ENCODE data around the gene CFAP57.

Gene CFAP57

GRCh38 chr1:43229826-43230780 is 58.0 kb downstream of the CFAP57 start:
- no peak for DNase-seq

- DNase-seq, result no peak
Measured at GRCh38 chr1:43232074-43232473, 59.9 kb downstream of the CFAP57 start.

- DNase-seq, result no peak
Measured at GRCh38 chr1:43232482-43232881, 60.4 kb downstream of the CFAP57 start.

GRCh38 chr1:43233631-43234030 is 61.5 kb downstream of the CFAP57 start:
- DNase-seq, result no peak

GRCh38 chr1:43234267-43234666 is 62.1 kb downstream of the CFAP57 start:
- DNase-seq, result no peak

- no peak for DNase-seq
Measured at GRCh38 chr1:43235040-43235439, 62.9 kb downstream of the CFAP57 start.

- DNase-seq, result no peak
Measured at GRCh38 chr1:43235451-43236121, 63.5 kb downstream of the CFAP57 start.

GRCh38 chr1:43237121-43237520 is 65.0 kb downstream of the CFAP57 start:
- no peak for DNase-seq

- peak; percentile 24 for DNase-seq
Measured at GRCh38 chr1:43238085-43238484, 66.0 kb downstream of the CFAP57 start.

- no peak for DNase-seq
Measured at GRCh38 chr1:43238991-43239469, 66.9 kb downstream of the CFAP57 start.

GRCh38 chr1:43239484-43239883 is 67.4 kb downstream of the CFAP57 start:
- peak in 1 of 2 donors; percentile 1 for DNase-seq

GRCh38 chr1:43241413-43241836 is 69.3 kb downstream of the CFAP57 start:
- DNase-seq, result no peak

- no peak for DNase-seq
Measured at GRCh38 chr1:43243299-43243698, 71.2 kb downstream of the CFAP57 start.

- DNase-seq, result no peak
Measured at GRCh38 chr1:43246466-43247213, 74.5 kb downstream of the CFAP57 start.

- no peak for DNase-seq
Measured at GRCh38 chr1:43247256-43247921, 75.3 kb downstream of the CFAP57 start.

- no peak for DNase-seq
Measured at GRCh38 chr1:43250351-43250761, 78.2 kb downstream of the CFAP57 start.

- no peak for DNase-seq
Measured at GRCh38 chr1:43251024-43251423, 78.9 kb downstream of the CFAP57 start.

- DNase-seq, result no peak
Measured at GRCh38 chr1:43252225-43252624, 80.1 kb downstream of the CFAP57 start.

GRCh38 chr1:43253173-43253572 is 81.0 kb downstream of the CFAP57 start:
- no peak for DNase-seq

GRCh38 chr1:43253876-43254275 is 81.7 kb downstream of the CFAP57 start:
- no peak for DNase-seq

- no peak for DNase-seq
Measured at GRCh38 chr1:43255438-43256210, 83.5 kb downstream of the CFAP57 start.
